Central memory CD8-positive, alpha-beta T cell (primary cell): ENCODE data around the gene SUGCT.

ENCODE experiments used
- ATAC-seq: fragments of 150-1000 bp; cut with Tn5 transposase; replicated peaks from 2 replicates; pipeline ENCODE4 v1.10.0; 2022; ENCODE audit warnings: mild to moderate bottlenecking, moderate FRiP score, moderate number of reproducible peaks; ENCODE audit not compliant: poor library complexity, severe bottlenecking; ENCODE audit errors: extremely low read depth
- DNase-seq, 2 donors: peaks; one replicate each; pipeline ENCODE4 v3.0.0; 2021; ENCODE audit warnings: low spot score in 2 of 2
- H3K27ac Mint-ChIP-seq: one replicate; pipeline ENCODE4 v1.8.0; 2022; ENCODE audit warnings: low read depth, mild to moderate bottlenecking, moderate library complexity, mixed read lengths
- H3K27me3 Mint-ChIP-seq: one replicate; pipeline ENCODE4 v1.8.0; 2022; ENCODE audit warnings: mixed read lengths
- H3K36me3 Mint-ChIP-seq: one replicate; pipeline ENCODE4 v1.8.0; 2022; ENCODE audit warnings: mild to moderate bottlenecking, moderate library complexity, mixed read lengths; ENCODE audit not compliant: insufficient read depth
- H3K4me1 Mint-ChIP-seq: one replicate; pipeline ENCODE4 v1.8.0; 2022; ENCODE audit warnings: mixed read lengths
- H3K4me3 Mint-ChIP-seq: one replicate; pipeline ENCODE4 v1.8.0; 2022; ENCODE audit warnings: mild to moderate bottlenecking, moderate library complexity, mixed read lengths
- H3K9me3 Mint-ChIP-seq: one replicate; pipeline ENCODE4 v1.8.0; 2022; ENCODE audit warnings: mixed read lengths

SUGCT gene

GRCh38 chr7:40329601-40330153 is 194.9 kb downstream of the SUGCT start:
- Mint-ChIP-seq H3K36me3 (no peaks in the 10 kb centered on the region), H3K27ac (no peak overlapping the region), H3K9me3 (no peaks in the 10 kb centered on the region), H3K4me1 (no peaks in the 10 kb centered on the region), H3K27me3 (no peaks in the 10 kb centered on the region), H3K4me3 (no peak overlapping the region)
- DNase-seq: no peak
- no peak for ATAC-seq

GRCh38 chr7:40330408-40330807 is 195.6 kb downstream of the SUGCT start:
- Mint-ChIP-seq H3K9me3 (no peaks in the 10 kb centered on the region), H3K36me3 (no peaks in the 10 kb centered on the region), H3K27me3 (no peaks in the 10 kb centered on the region), H3K27ac (no peak overlapping the region), H3K4me1 (no peaks in the 10 kb centered on the region), H3K4me3 (no peak overlapping the region)
- DNase-seq (no peak), ATAC-seq (no peak)

- H3K4me3 Mint-ChIP-seq: no peak overlapping the region
- no peak for DNase-seq
- H3K27me3 Mint-ChIP-seq: no peaks in the 10 kb centered on the region
- H3K4me1 Mint-ChIP-seq: no peaks in the 10 kb centered on the region
- no peak overlapping the region for H3K27ac Mint-ChIP-seq
- peaks cover 1% of the 10 kb centered on the region for H3K36me3 Mint-ChIP-seq
- H3K9me3 Mint-ChIP-seq: no peaks in the 10 kb centered on the region
- no peak for ATAC-seq
Measured at GRCh38 chr7:40331915-40332314, 197.1 kb downstream of the SUGCT start.

- no peak for DNase-seq
- no peaks in the 10 kb centered on the region for H3K4me1 Mint-ChIP-seq
- ATAC-seq: no peak
- no peak overlapping the region for H3K4me3 Mint-ChIP-seq
- H3K36me3 Mint-ChIP-seq: peaks cover 1% of the 10 kb centered on the region
- no peaks in the 10 kb centered on the region for H3K27me3 Mint-ChIP-seq
- H3K9me3 Mint-ChIP-seq: no peaks in the 10 kb centered on the region
- no peak overlapping the region for H3K27ac Mint-ChIP-seq
Measured at GRCh38 chr7:40332516-40332915, 197.7 kb downstream of the SUGCT start.

- H3K4me1 Mint-ChIP-seq: no peaks in the 10 kb centered on the region
- H3K27me3 Mint-ChIP-seq: no peaks in the 10 kb centered on the region
- DNase-seq: no peak
- no peaks in the 10 kb centered on the region for H3K36me3 Mint-ChIP-seq
- H3K27ac Mint-ChIP-seq: no peak overlapping the region
- no peak for ATAC-seq
- peaks cover 10% of the 10 kb centered on the region for H3K9me3 Mint-ChIP-seq
- no peak overlapping the region for H3K4me3 Mint-ChIP-seq
Measured at GRCh38 chr7:40341836-40342235, 207.0 kb downstream of the SUGCT start.

- Mint-ChIP-seq H3K4me3 (no peak overlapping the region), H3K27me3 (no peaks in the 10 kb centered on the region), H3K36me3 (no peaks in the 10 kb centered on the region), H3K9me3 (no peaks in the 10 kb centered on the region), H3K4me1 (no peaks in the 10 kb centered on the region), H3K27ac (no peak overlapping the region)
- DNase-seq (no peak), ATAC-seq (no peak)
Measured at GRCh38 chr7:40346554-40346953, 211.7 kb downstream of the SUGCT start.

- H3K27me3 Mint-ChIP-seq: no peaks in the 10 kb centered on the region
- ATAC-seq (no peak), DNase-seq (no peak)
- no peak overlapping the region for H3K4me3 Mint-ChIP-seq
- no peaks in the 10 kb centered on the region for H3K4me1 Mint-ChIP-seq
- H3K27ac Mint-ChIP-seq: no peak overlapping the region
- peaks cover 5% of the 10 kb centered on the region for H3K9me3 Mint-ChIP-seq
- no peaks in the 10 kb centered on the region for H3K36me3 Mint-ChIP-seq
Measured at GRCh38 chr7:40348126-40348728, 213.4 kb downstream of the SUGCT start.

- no peak for ATAC-seq
- no peaks in the 10 kb centered on the region for H3K36me3 Mint-ChIP-seq
- H3K9me3 Mint-ChIP-seq: peaks cover 5% of the 10 kb centered on the region
- H3K4me3 Mint-ChIP-seq: no peak overlapping the region
- H3K27ac Mint-ChIP-seq: no peak overlapping the region
- DNase-seq: no peak
- H3K4me1 Mint-ChIP-seq: no peaks in the 10 kb centered on the region
- H3K27me3 Mint-ChIP-seq: no peaks in the 10 kb centered on the region
Measured at GRCh38 chr7:40350100-40350499, 215.3 kb downstream of the SUGCT start.

GRCh38 chr7:40354711-40355110 is 219.9 kb downstream of the SUGCT start:
- peaks cover 5% of the 10 kb centered on the region for H3K9me3 Mint-ChIP-seq
- no peaks in the 10 kb centered on the region for H3K27me3 Mint-ChIP-seq

GRCh38 chr7:40356312-40356711 is 221.5 kb downstream of the SUGCT start:
- Mint-ChIP-seq H3K27me3 (no peaks in the 10 kb centered on the region), H3K4me3 (no peak overlapping the region), H3K4me1 (no peaks in the 10 kb centered on the region), H3K36me3 (peaks cover 3% of the 10 kb centered on the region), H3K27ac (no peak overlapping the region), H3K9me3 (peaks cover 5% of the 10 kb centered on the region)
- DNase-seq (no peak), ATAC-seq (no peak)

More at GRCh38 chr7:40354711-40355110, 219.9 kb downstream of the SUGCT start:
- no peaks in the 10 kb centered on the region for H3K4me1 Mint-ChIP-seq
- no peak overlapping the region for H3K27ac Mint-ChIP-seq
- DNase-seq: no peak
- ATAC-seq: no peak
- peaks cover 3% of the 10 kb centered on the region for H3K36me3 Mint-ChIP-seq
- H3K4me3 Mint-ChIP-seq: no peak overlapping the region

- ATAC-seq (no peak), DNase-seq (no peak)
- Mint-ChIP-seq H3K4me1 (no peaks in the 10 kb centered on the region), H3K36me3 (peaks cover 3% of the 10 kb centered on the region), H3K27ac (no peak overlapping the region), H3K9me3 (peaks cover 10% of the 10 kb centered on the region), H3K4me3 (no peak overlapping the region), H3K27me3 (no peaks in the 10 kb centered on the region)
Measured at GRCh38 chr7:40356871-40357709, 222.3 kb downstream of the SUGCT start.

- no peaks in the 10 kb centered on the region for H3K27me3 Mint-ChIP-seq
Measured at GRCh38 chr7:40369641-40370277, 235.0 kb downstream of the SUGCT start.

More at GRCh38 chr7:40369641-40370277, 235.0 kb downstream of the SUGCT start:
- no peak for DNase-seq
- H3K4me3 Mint-ChIP-seq: no peak overlapping the region
- peaks cover 19% of the 10 kb centered on the region for H3K9me3 Mint-ChIP-seq
- no peaks in the 10 kb centered on the region for H3K4me1 Mint-ChIP-seq
- no peaks in the 10 kb centered on the region for H3K36me3 Mint-ChIP-seq
- no peak for ATAC-seq
- no peak overlapping the region for H3K27ac Mint-ChIP-seq
